WTC11 (cell line): ENCODE results near the gene RGL3. TPM values are rescaled to one million over a fixed set of nuclear protein-coding genes. Genes with fewer than 3 reads are reported as not detected.

Experiments
- ATAC-seq: fragments of 200-7000 bp; cut with Tn5 transposase; 2 replicates; pipeline ENCODE4 v1.10.0; 2021; ENCODE audit warnings: mild to moderate bottlenecking, moderate library complexity
- CTCF ChIA-PET: fragments of 300-600 bp; sonication (Branson Sonifier 250); formaldehyde crosslinking; loops from one replicate; lab custom pipeline; 2021; ENCODE audit warnings: antibody characterized with exemption; lab: Charles Lee
- POLR2A ChIA-PET: fragments of 350-600 bp; sonication (Branson Sonifier 250); formaldehyde crosslinking; loops from one replicate; lab custom pipeline; 2021; ENCODE audit warnings: antibody characterized with exemption; lab: Charles Lee
- DNase-seq: peaks from one replicate; pipeline ENCODE4 v3.0.0; 2021; ENCODE audit warnings: low spot score
- H3K27ac Mint-ChIP-seq: 2 replicates; pipeline ENCODE4 v1.8.0; 2021; ENCODE audit warnings: mixed read lengths
- H3K27me3 Mint-ChIP-seq: 2 replicates; pipeline ENCODE4 v1.8.0; 2021; ENCODE audit warnings: low read depth, mild to moderate bottlenecking, moderate library complexity, mixed read lengths
- H3K36me3 Mint-ChIP-seq: 2 replicates; pipeline ENCODE4 v1.8.0; 2021; ENCODE audit warnings: mixed read lengths
- H3K4me1 Mint-ChIP-seq: 2 replicates; pipeline ENCODE4 v1.8.0; 2022; ENCODE audit warnings: mixed read lengths
- H3K4me3 Mint-ChIP-seq: 2 replicates; pipeline ENCODE4 v1.8.0; 2021; ENCODE audit warnings: mild to moderate bottlenecking, moderate library complexity, mixed read lengths
- H3K9me3 Mint-ChIP-seq: 2 replicates; pipeline ENCODE4 v1.8.0; 2021; ENCODE audit warnings: mixed read lengths
- E2F1 ChIP-seq: sonication (generic); formaldehyde crosslinking; IDR thresholded peaks from 2 replicates; pipeline ENCODE4 v1.8.0; 2022; ENCODE audit warnings: mild to moderate bottlenecking, missing genetic modification reagents
- E2F4 ChIP-seq: sonication (generic); formaldehyde crosslinking; IDR thresholded peaks from 2 replicates; pipeline ENCODE4 v1.8.1; 2022; ENCODE audit warnings: low read depth, mild to moderate bottlenecking, moderate library complexity, missing genetic modification reagents, borderline replicate concordance
- ERG ChIP-seq: fragments of 250-450 bp; sonication (Bioruptor Pico); IDR thresholded peaks from 2 replicates; pipeline ENCODE4 v1.8.0; 2021; ENCODE audit warnings: mild to moderate bottlenecking
- GTF2I ChIP-seq: fragments of 250-450 bp; sonication (Bioruptor Pico); conservative IDR thresholded peaks from 2 replicates; pipeline ENCODE4 v1.4.0; 2021; ENCODE audit warnings: mild to moderate bottlenecking
- IRF2 ChIP-seq: sonication (generic); formaldehyde crosslinking; IDR thresholded peaks from 2 replicates; pipeline ENCODE4 v1.8.0; 2022; ENCODE audit warnings: low read depth, missing genetic modification reagents, borderline replicate concordance
- JAZF1 ChIP-seq: fragments of 250-450 bp; sonication (Bioruptor Pico); IDR thresholded peaks from 2 replicates; pipeline ENCODE4 v1.9.0; 2021; ENCODE audit warnings: moderate library complexity, mild to moderate bottlenecking, inconsistent platforms
- JUN ChIP-seq: sonication (generic); formaldehyde crosslinking; IDR thresholded peaks from 2 replicates; pipeline ENCODE4 v1.8.0; 2023; ENCODE audit warnings: mild to moderate bottlenecking, missing genetic modification reagents
- MLX ChIP-seq: sonication (generic); formaldehyde crosslinking; IDR thresholded peaks from 2 replicates; pipeline ENCODE4 v1.8.1; 2023; ENCODE audit warnings: mild to moderate bottlenecking, missing genetic modification reagents, moderate library complexity
- NFYB ChIP-seq: sonication (generic); formaldehyde crosslinking; conservative IDR thresholded peaks from 2 replicates; pipeline ENCODE4 v1.8.0; 2022; ENCODE audit warnings: low read depth, missing genetic modification reagents
- OVOL2 ChIP-seq: fragments of 250-450 bp; sonication (Bioruptor Pico); IDR thresholded peaks from 2 replicates; pipeline ENCODE4 v1.9.0; 2021; ENCODE audit warnings: mild to moderate bottlenecking, borderline replicate concordance
- ZBTB21 ChIP-seq: sonication (generic); formaldehyde crosslinking; IDR thresholded peaks from 2 replicates; pipeline ENCODE4 v1.8.1; 2023; ENCODE audit warnings: mild to moderate bottlenecking, missing genetic modification reagents, borderline replicate concordance
- ZNF281 ChIP-seq: sonication (generic); formaldehyde crosslinking; IDR thresholded peaks from 2 replicates; pipeline ENCODE4 v1.8.0; 2023; ENCODE audit warnings: mild to moderate bottlenecking, missing genetic modification reagents
- ZNF671 ChIP-seq: fragments of 250-450 bp; sonication (Bioruptor Pico); IDR thresholded peaks from 2 replicates; pipeline ENCODE4 v1.8.0; 2021; ENCODE audit warnings: mild to moderate bottlenecking
- total RNA-seq: library from RNA; stranded (reverse); gene quantifications from 3 replicates; pipeline ENCODE4 v1.2.3, GENCODE V29; 2021
- TF ChIP-seq, protein P1 (sequence below): fragments of 250-450 bp; sonication (Bioruptor Pico); conservative IDR thresholded peaks from 2 replicates; pipeline ENCODE4 v1.9.0; 2021; ENCODE audit warnings: mild to moderate bottlenecking
- TF ChIP-seq, protein P2 (sequence below): sonication (generic); formaldehyde crosslinking; IDR thresholded peaks from 2 replicates; pipeline ENCODE4 v1.8.0; 2022; ENCODE audit warnings: mild to moderate bottlenecking, missing genetic modification reagents
- TF ChIP-seq, protein P3 (sequence below): sonication (generic); formaldehyde crosslinking; IDR thresholded peaks from 2 replicates; pipeline ENCODE4 v1.8.1; 2023; ENCODE audit warnings: mild to moderate bottlenecking, missing genetic modification reagents, moderate library complexity

The RGL3 gene
- total RNA-seq, 1 experiment from 2014 or later: 69.0 TPM

- POLR2A ChIA-PET: interaction anchor here (1.0 to 7.8 kb wide), 7 partner anchors 13 to 72 kb away, joined by 4 to 115 read pairs (median 5); partner anchors contain the start of genes CCDC159, EPOR, ODAD3 and PRKCSH
- Mint-ChIP-seq H3K9me3 (no peaks in the 10 kb centered on the region), H3K27ac (peak overlapping the region; percentile 98), H3K4me1 (peaks cover 15% of the 10 kb centered on the region), H3K36me3 (peaks cover 6% of the 10 kb centered on the region; the same call in 1 of the 2 replicates), H3K4me3 (peak overlapping the region; percentile 87)
- CTCF ChIA-PET: interaction anchor here (0.7 to 7.8 kb wide), 18 partner anchors 11 to 175 kb away, joined by 3 to 308 read pairs (median 5); partner anchors contain the start of genes CCDC159, EPOR, ODAD3 and PRKCSH
- no peak for TF ChIP-seq E2F4
- TF ChIP-seq E2F1 (CRISPR knock-in tag): 0 out of 2 replicates have a peak, but pooled peaks have one; percentile 15
- TF ChIP-seq, all 79 proteins: peak for 1
- ATAC-seq (no peak), DNase-seq (no peak)
- H3K27me3 Mint-ChIP-seq: peaks cover 17% of the 10 kb centered on the region
These were observed 993 bp downstream of the RGL3 start for GRCh38 chr19:11418094-11418548.

GRCh38 chr19:11416346-11417052, 2.6 kb downstream of the RGL3 start:
- ChIA-PET POLR2A (no interaction called here), CTCF (interaction anchor here (0.6 to 7.8 kb wide), 5 partner anchors 33 to 66 kb away, joined by 3 to 308 read pairs (median 8); partner anchors contain the start of gene EPOR)
- ATAC-seq: no peak
- Mint-ChIP-seq H3K4me1 (peaks cover 12% of the 10 kb centered on the region), H3K36me3 (peaks cover 12% of the 10 kb centered on the region), H3K27me3 (peaks cover 14% of the 10 kb centered on the region), H3K27ac (peak overlapping the region; percentile 53; the same call in 1 of the 2 replicates), H3K4me3 (peak overlapping the region; percentile 87), H3K9me3 (no peaks in the 10 kb centered on the region)
- TF ChIP-seq ZBTB21 (CRISPR knock-in tag): no peak
- TF ChIP-seq NFYB (CRISPR knock-in tag): no peak
- no peak for TF ChIP-seq ERG
- no peak for DNase-seq

DNA sequence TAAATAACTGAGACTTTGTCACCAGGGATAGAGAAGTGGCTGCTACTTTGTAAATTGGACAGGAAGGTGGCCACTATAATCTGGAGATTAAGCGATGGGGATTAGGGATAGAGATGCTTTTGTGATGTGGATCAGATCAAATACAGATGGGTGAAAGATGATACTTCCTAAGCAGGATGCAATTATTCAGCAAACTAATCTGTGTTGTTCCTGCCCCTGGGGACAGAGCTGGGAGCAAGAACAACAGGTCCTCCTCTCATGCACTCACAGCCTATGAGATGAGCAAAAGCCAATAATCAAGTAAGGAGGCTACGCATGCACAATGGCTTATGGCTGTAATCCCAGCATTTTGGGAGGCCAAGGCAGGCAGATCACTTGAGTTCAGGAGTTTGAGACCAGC, 4.6 kb downstream of the RGL3 start:
- ChIA-PET CTCF (interaction anchor here (1.2 to 1.9 kb wide), 3 partner anchors 31 to 68 kb away, joined by 3 to 11 read pairs (median 8); no protein-coding TSS in a partner anchor), POLR2A (no interaction called here)
- Mint-ChIP-seq H3K36me3 (peaks cover 24% of the 10 kb centered on the region), H3K4me3 (no peak overlapping the region), H3K9me3 (no peaks in the 10 kb centered on the region), H3K4me1 (peaks cover 9% of the 10 kb centered on the region), H3K27me3 (peaks cover 5% of the 10 kb centered on the region), H3K27ac (no peak overlapping the region)
- TF ChIP-seq GTF2I: no peak
- TF ChIP-seq MLX (CRISPR knock-in tag): no peak
- TF ChIP-seq, protein P1, sequence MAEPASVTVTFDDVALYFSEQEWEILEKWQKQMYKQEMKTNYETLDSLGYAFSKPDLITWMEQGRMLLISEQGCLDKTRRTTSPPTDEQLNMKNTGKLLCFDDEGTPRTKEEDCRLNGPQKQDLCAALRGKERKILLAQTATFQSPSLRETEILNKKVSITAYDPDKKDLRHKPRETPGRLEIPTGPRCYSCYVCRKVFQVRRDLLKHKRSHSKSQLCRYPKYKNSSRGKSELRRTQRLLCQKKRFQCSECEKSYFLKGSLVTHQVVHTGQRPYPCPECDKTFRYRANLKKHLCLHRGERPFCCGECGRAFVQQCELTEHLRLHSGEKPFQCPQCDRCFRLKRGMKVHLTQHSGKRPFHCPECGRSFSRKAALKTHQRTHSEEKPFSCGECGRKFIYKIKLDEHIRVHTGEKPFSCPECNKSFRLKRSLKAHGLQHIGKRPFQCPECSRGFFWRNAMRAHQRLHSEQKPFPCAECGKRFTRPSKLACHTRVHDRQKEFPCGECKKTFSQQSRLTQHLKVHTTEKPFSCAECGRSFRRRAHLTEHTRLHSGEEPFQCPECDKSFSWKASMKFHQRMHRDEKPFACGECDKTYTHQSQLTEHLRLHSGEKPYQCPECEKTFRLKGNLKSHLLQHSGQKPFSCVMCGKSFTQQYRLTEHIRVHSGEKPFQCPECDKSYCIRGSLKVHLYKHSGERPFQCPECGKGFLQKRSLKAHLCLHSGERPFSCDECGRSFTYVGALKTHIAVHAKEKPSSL (CRISPR knock-in tag): no peak
- TF ChIP-seq ZNF671: no peak
- ATAC-seq: no peak
- DNase-seq: no peak

DNA sequence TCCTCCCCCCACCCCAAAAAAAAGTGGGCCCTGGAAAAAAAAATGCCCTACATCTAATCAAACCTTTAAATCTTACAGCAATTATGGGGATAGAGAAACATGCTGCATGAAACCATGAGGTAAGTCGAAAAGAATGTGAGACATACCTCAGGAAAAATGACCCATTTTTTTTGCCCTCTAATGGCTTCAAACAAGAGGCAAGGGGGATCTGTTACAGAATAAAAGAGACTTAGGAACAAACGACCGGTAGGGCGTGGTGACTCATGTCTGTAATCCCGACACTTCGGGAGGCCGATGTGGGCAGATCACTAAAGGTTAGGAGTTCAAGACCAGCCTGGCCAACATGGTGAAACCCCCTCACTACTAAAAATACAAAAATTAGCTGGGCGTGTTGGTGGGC, 8.4 kb downstream of the RGL3 start:
- Mint-ChIP-seq H3K4me3 (no peak overlapping the region), H3K36me3 (peaks cover 35% of the 10 kb centered on the region), H3K9me3 (no peaks in the 10 kb centered on the region), H3K27ac (no peak overlapping the region), H3K4me1 (no peaks in the 10 kb centered on the region), H3K27me3 (no peaks in the 10 kb centered on the region)
- ATAC-seq (no peak), DNase-seq (no peak)
- POLR2A ChIA-PET: no interaction called here
- CTCF ChIA-PET: interaction anchor here (0.9 kb wide), 1 partner anchor 29 kb away, joined by 5 read pairs; no protein-coding TSS in a partner anchor
- TF ChIP-seq JAZF1 (CRISPR knock-in tag) (no peak), OVOL2 (no peak), ZNF281 (CRISPR knock-in tag) (no peak), JUN (CRISPR knock-in tag) (no peak), IRF2 (CRISPR knock-in tag) (no peak)
- TF ChIP-seq, protein P2, sequence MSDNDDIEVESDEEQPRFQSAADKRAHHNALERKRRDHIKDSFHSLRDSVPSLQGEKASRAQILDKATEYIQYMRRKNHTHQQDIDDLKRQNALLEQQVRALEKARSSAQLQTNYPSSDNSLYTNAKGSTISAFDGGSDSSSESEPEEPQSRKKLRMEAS (CRISPR knock-in tag): no peak
- TF ChIP-seq, protein P3, sequence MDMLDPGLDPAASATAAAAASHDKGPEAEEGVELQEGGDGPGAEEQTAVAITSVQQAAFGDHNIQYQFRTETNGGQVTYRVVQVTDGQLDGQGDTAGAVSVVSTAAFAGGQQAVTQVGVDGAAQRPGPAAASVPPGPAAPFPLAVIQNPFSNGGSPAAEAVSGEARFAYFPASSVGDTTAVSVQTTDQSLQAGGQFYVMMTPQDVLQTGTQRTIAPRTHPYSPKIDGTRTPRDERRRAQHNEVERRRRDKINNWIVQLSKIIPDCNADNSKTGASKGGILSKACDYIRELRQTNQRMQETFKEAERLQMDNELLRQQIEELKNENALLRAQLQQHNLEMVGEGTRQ (CRISPR knock-in tag): no peak
